GM18498 (cell line): Measurements from ENCODE around the gene EIF4E1B.

Experiments
- ATAC-seq: cut with Tn5 transposase; IDR thresholded peaks from one replicate; pipeline ENCODE4 v1.9.1; 2021; ENCODE audit warnings: mild to moderate bottlenecking, moderate library complexity; ENCODE audit not compliant: unreplicated experiment

The EIF4E1B gene

GRCh38 chr5:176603091-176603490 is 27.4 kb upstream of the EIF4E1B start:
- ATAC-seq: no peak

GRCh38 chr5:176606032-176606431 is 24.4 kb upstream of the EIF4E1B start:
- no peak for ATAC-seq

GRCh38 chr5:176606875-176607274 is 23.6 kb upstream of the EIF4E1B start:
- no peak for ATAC-seq

GRCh38 chr5:176608142-176608705 is 22.3 kb upstream of the EIF4E1B start:
- no peak for ATAC-seq

GRCh38 chr5:176608937-176609723 is 21.3 kb upstream of the EIF4E1B start:
- ATAC-seq: peak; percentile 27

- ATAC-seq: peak; percentile 80
Observed at GRCh38 chr5:176609724-176610434, 20.6 kb upstream of the EIF4E1B start, which contains the start of gene GPRIN1. TSS of gene GPRIN1 (minus strand) at chr5:176610156. CDS start at chr5:176599834, 10,322 bp downstream.

- ATAC-seq: peak; percentile 6
Observed at GRCh38 chr5:176610435-176610773, 20.1 kb upstream of the EIF4E1B start.

- no peak for ATAC-seq
Observed at GRCh38 chr5:176611435-176611834, 19.0 kb upstream of the EIF4E1B start.

GRCh38 chr5:176612008-176612407 is 18.5 kb upstream of the EIF4E1B start:
- no peak for ATAC-seq

- ATAC-seq: no peak
Observed at GRCh38 chr5:176612855-176613254, 17.6 kb upstream of the EIF4E1B start.

GRCh38 chr5:176614805-176615478 is 15.5 kb upstream of the EIF4E1B start:
- no peak for ATAC-seq

- ATAC-seq: no peak
Observed at GRCh38 chr5:176616511-176616910, 14.0 kb upstream of the EIF4E1B start.

GRCh38 chr5:176618783-176619182 is 11.7 kb upstream of the EIF4E1B start:
- no peak for ATAC-seq

- no peak for ATAC-seq
Observed at GRCh38 chr5:176619203-176619568, 11.3 kb upstream of the EIF4E1B start.

GRCh38 chr5:176619569-176620332 is 10.7 kb upstream of the EIF4E1B start:
- ATAC-seq: no peak

- ATAC-seq: no peak
Observed at GRCh38 chr5:176620333-176620981, 10.0 kb upstream of the EIF4E1B start.

GRCh38 chr5:176621661-176622079 is 8.8 kb upstream of the EIF4E1B start:
- no peak for ATAC-seq

- ATAC-seq: no peak
Observed at GRCh38 chr5:176624142-176624541, 6.3 kb upstream of the EIF4E1B start.

- ATAC-seq: no peak
Observed at GRCh38 chr5:176624938-176625337, 5.5 kb upstream of the EIF4E1B start.

GRCh38 chr5:176625512-176625911 is 5.0 kb upstream of the EIF4E1B start:
- ATAC-seq: no peak
